ENCODE measurements around the gene TGFBR3L. TPM values are rescaled to one million over a fixed set of nuclear protein-coding genes. Genes with fewer than 3 reads are reported as not detected.
"Not testable (repeated sequence)": the region's sequence is repeated elsewhere in the genome, so short reads cannot be mapped to it uniquely, and the experiment has no call there.

Gene TGFBR3L
- polyA plus RNA-seq, 4 donors: 0.38 to 1.3 (median 1.0) TPM

GRCh38 chr19:7879111-7879807, 35.4 kb upstream of the TGFBR3L start:
- no peak for DNase-seq (ENCODE audit: low read depth in 4 of 4, low spot score in 2 of 4)

DNA sequence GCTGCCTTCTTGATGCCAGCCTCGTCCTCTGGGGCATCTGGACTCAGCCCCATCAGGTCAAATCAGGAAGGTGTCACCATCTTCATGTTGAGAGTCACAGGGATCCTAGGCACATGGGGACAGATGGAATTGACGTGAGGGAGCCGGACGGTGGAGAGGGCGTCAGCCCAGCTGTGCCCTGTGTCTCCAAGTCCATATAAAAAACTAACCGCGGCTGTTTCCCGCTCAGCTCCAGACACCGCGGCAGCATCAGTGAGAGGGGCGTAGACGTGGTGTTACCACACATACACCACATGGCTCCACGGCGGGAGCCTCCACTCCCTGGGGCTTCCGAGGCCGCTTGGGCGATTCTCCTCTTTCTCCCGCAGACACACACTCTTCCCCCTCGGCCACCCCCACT, 34.8 kb upstream of the TGFBR3L start:
- DNase-seq (ENCODE audit: low read depth in 4 of 4, low spot score in 2 of 4): no peak

- DNase-seq (ENCODE audit: low read depth in 4 of 4, low spot score in 2 of 4): no peak
Measured at GRCh38 chr19:7881910-7882309, 32.7 kb upstream of the TGFBR3L start.

- no peak for DNase-seq (ENCODE audit: low read depth in 4 of 4, low spot score in 2 of 4)
Measured at GRCh38 chr19:7883105-7883504, 31.5 kb upstream of the TGFBR3L start.

- DNase-seq (ENCODE audit: low read depth in 4 of 4, low spot score in 2 of 4): no peak
Measured at GRCh38 chr19:7883796-7884570, 30.6 kb upstream of the TGFBR3L start.

DNA sequence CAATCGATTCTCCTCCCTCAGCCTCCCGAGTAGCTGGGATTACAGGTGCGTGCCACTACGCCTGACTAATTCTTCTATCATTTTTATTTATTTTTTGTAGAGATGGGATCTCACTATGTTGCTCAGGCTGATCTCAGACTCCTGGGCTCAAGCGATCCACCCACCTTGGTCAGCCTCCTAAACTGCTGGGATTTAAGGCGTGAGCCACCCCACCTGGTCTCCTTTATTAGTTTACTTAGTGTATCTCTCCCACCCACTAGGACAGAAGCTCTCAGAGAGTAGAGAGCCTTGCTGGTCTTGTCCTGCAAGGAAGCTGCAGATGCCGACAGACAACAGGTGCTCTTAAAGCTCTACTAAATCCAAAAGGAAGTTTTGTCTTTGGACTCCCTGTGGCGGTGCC, 28.8 kb upstream of the TGFBR3L start:
- no peak for DNase-seq (ENCODE audit: low read depth in 4 of 4, low spot score in 2 of 4)

DNA sequence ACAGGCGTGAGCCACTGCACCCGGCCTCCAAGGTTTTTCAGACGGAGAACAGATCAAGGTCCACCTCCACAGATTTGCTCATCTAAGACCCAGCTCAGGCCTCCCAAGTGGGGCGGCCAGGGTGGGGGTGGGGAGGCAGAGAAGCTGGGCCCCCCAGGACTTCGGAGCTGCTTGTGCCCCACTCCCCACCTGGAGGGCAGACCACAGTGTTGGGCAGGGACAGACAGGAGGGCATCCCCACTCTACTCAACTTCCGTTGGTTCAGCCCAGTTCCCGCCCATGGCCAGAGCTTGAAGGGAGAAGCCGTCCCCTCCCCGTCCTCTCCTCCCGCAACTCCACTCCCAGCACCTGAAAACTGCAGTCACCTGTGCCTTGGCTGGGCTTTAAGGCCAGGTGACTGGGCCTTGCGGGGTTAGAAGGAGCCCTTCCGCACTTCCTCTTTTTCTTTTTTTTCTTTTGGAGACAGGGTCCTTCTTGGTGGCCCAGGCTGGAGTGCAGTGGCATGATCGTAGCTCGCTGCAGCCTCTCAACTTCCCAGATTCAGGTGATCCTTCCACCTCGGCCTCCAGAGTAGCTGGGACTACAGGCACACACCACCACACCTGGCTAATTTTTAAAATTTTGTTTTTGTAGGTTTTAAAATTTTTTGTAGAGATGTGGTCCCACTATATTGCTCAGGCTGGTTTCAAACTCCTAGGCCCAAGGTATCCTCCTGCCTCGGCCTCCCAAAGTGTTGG, 27.1 kb upstream of the TGFBR3L start:
- no peak for DNase-seq (ENCODE audit: low read depth in 4 of 4, low spot score in 2 of 4)

DNA sequence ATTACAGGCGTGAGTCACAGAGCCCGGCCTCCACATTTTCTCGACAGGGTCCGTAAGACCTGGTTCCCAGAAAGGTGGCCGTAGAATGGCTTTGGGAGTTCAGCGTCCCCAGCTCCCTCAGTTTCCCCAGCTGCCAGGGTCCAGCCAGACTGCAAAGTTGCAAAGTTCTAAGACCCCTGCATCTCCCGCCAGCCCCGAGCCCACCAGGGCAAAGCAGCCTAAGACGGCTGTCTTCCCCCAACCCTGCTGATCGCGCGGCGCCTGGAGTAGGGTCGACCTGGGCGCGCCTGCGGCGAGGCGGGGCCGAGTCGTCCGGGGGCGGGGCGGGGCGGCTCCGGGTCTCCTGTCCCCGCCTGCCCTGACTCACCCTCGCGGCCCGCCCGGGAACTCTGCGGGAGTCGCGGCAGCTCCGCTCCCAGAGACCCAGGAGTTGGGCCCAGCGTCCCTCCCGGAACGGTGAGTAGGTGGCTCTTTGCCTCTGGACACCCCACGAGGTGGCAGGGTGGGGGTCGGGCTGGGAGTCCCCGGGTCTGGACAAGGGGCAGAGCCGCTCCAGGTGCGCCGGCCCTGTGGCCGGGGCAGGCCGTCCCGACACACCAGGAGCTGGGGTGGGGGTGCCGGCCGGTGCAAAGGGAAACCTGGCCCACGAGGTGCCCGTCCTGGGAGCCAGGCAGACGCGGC, 26.3 kb upstream of the TGFBR3L start, which contains the start of gene LRRC8E:
Gene LRRC8E (plus strand): TSS at position 366 of the 681 bp plus-strand sequence. CDS start 7,094 bp downstream, outside the sequence.
- DNase-seq (ENCODE audit: low read depth in 4 of 4, low spot score in 2 of 4): no peak

DNA sequence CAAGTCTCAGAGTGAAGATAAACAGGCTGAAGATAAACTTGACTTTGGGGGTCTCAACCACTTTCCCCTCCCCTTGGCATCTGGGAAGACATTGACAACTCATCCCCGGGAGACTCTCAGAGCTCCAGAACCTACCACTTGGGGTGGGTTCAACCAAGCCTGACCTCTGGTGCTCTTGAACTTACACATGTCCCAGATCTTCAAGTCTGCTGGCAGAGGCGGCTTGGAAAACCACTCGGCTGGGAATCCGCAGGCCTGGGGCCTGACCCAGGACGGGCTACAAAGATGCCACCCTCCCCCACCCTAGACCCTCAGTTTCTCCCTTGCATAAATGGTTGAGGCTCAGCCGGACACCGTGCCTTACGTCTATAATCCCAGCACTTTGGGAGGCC, 25.8 kb upstream of the TGFBR3L start:
- DNase-seq (ENCODE audit: low read depth in 4 of 4, low spot score in 2 of 4): no peak

DNA sequence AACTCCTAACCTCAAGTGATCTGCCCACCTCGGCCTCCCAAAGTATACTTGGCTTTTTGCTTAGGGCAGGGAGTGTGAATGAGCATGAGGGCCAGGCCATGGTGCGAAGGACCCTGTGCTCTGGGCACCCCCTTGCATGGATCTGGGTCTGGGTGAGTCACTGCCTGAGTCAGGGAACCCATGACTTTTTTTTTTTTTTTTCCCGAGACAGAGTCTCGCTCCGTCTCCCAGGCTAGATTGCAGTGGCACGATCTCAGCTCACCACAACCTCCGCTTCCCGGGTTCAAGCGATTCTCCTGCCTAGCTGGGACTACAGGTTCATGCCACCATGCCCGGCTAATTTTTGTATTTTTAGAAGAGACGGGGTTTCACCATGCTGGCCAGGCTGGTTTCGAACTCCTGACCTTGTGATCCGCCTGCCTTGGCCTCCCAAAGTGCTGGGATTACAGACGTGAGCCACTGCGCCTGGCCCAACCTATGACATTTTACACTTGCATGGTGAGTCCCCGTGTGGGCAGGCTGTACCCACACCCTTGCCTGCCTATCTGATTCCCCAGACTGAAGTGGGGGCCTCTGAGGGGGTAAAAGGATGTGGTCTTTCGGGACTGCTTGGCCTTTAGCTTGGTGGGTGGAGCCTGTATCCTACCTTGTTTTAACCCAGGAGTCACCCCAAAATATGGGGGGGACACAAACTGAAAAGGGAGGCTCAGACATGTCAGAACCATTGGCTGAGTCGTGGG, 21.1 kb upstream of the TGFBR3L start:
- DNase-seq (ENCODE audit: low read depth in 4 of 4, low spot score in 2 of 4): not testable (repeated sequence)

DNA sequence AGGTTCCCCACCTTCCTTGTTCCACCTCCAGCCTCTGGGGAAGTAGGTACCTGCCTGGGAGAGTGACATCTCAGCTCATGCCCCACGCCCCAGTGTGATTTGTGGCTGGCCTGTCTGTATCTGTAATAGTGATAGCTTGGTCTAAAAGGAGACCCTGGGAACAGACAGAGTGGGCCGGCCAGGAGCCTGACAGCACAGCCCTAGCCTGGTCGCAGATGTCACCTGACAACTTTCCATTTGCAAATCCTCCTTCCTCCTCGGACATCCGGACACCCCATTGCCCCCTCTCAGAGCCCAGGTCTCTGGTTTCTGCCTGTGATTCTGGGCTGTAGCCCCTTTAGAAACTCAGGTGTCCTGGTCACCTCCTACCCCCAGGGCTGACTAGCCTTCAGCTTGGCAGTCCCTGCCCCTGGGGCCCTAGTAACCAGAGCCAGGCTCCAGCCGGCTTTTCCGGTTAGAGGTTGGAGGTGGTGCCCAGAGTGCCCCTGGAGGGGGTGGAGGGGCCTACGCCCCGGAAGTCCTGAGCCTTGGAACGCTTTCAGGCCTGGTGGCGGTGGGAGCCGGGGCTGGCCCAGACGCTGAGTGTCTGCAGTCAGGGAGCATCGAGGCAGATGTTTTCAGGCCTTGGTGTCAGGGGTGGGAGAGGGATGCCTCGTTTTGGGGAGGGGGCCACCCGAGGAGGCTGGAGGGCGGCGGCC, 19.9 kb upstream of the TGFBR3L start:
- DNase-seq (ENCODE audit: low read depth in 4 of 4, low spot score in 2 of 4): no peak

DNA sequence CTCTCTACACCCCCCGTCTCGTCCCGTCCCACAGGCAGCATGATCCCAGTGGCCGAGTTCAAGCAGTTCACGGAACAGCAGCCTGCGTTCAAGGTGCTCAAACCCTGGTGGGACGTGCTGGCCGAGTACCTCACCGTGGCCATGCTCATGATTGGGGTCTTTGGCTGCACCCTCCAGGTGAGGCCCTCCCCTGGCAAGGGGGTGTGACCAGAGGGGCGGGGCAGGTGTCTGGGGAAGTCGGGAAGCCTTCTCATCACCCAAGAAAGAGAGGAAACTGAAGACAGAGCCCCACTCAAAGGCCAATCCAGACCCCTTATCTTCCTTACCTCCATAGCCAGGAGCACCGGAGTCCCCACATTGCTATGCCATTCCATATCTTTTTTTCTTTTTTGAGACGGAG, 19.1 kb upstream of the TGFBR3L start:
- no peak for DNase-seq (ENCODE audit: low read depth in 4 of 4, low spot score in 2 of 4)

GRCh38 chr19:7897292-7897691, 17.3 kb upstream of the TGFBR3L start:
- no peak for DNase-seq (ENCODE audit: low read depth in 4 of 4, low spot score in 2 of 4)

DNA sequence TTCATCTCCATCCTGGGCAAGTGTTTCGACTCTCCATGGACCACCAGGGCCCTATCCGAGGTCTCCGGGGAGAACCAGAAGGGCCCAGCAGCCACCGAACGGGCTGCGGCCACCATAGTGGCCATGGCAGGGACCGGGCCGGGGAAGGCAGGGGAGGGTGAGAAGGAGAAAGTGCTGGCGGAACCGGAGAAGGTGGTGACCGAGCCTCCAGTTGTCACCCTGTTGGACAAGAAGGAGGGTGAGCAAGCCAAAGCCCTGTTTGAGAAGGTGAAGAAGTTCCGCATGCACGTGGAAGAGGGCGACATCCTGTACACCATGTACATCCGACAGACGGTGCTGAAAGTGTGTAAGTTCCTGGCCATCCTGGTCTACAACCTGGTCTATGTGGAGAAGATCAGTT, 15.7 kb upstream of the TGFBR3L start:
- no peak for DNase-seq (ENCODE audit: low read depth in 4 of 4, low spot score in 2 of 4)

GRCh38 chr19:7899751-7900378, 14.8 kb upstream of the TGFBR3L start:
- DNase-seq (ENCODE audit: low read depth in 4 of 4, low spot score in 2 of 4): no peak

DNA sequence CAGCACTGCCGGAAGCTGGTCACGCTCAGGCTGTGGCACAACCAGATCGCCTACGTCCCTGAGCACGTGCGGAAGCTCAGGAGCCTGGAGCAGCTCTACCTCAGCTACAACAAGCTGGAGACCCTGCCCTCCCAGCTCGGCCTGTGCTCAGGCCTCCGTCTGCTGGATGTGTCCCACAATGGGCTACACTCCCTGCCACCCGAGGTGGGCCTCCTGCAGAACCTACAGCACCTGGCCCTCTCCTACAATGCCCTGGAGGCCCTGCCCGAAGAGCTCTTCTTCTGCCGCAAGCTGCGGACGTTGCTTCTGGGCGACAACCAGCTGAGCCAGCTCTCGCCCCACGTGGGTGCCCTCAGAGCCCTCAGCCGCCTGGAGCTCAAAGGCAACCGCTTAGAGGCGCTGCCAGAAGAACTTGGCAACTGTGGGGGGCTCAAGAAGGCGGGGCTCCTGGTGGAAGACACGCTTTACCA, 14.2 kb upstream of the TGFBR3L start:
- DNase-seq (ENCODE audit: low read depth in 4 of 4, low spot score in 2 of 4): no peak

DNA sequence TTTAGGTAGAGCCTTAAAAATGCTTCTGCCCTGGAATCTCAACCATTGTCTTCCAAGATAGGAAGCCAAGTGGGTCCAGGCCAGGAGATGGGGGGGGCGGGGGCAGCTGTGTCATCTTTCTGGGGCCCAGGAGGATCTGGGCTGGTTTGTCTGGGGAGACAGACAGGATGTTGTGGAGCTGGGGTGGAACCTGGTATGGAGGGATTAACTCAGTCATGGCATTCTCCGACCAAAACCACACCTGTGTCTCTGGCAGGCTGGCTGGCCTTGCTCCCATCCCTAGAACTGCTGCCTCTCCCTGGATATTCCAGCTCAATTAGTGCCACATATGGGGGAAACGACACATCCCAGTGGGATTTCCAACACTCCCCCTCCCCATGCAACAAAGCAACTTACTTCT, 13.7 kb upstream of the TGFBR3L start:
- no peak for DNase-seq (ENCODE audit: low read depth in 4 of 4, low spot score in 2 of 4)

- DNase-seq (ENCODE audit: low read depth in 4 of 4, low spot score in 2 of 4): no peak
Measured at GRCh38 chr19:7901337-7901736, 13.3 kb upstream of the TGFBR3L start.

DNA sequence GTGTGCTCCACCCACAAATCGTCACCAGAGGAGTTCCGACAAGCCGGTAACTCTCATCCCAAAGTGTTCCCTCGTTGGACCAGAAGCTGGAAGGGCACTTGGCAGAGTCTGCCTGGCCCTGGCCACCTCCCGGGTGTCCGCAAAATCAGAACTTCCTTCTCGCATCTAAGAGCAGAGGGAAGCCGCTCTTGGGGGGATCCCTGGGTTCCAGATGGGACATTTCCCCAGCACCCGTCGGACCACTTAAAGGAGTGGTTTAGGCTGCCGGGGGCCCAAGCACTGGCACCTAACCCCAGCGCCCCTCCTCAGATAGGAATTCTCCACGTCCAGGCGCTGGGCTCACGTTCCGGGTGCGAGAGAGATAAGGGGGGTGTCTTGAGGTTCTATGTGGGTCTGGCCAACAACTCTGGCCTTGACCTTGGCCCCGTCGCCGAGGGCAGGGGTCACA, 11.8 kb upstream of the TGFBR3L start:
- DNase-seq (ENCODE audit: low read depth in 4 of 4, low spot score in 2 of 4): no peak

All from left renal cortex interstitium (tissue), 4 donors.